B cell (primary cell): ENCODE results near the gene STARD3NL.

Experiments
- CTCF ChIP-seq: fragments of 200-600 bp; IDR thresholded peaks from one replicate; pipeline ENCODE4 v1.8.0; 2022; ENCODE audit warnings: antibody characterized with exemption, mild to moderate bottlenecking
- EZH2 ChIP-seq: IDR thresholded peaks from 2 replicates; pipeline ENCODE4 v1.6.1; 2012; ENCODE audit warnings: borderline replicate concordance, low read depth, mild to moderate bottlenecking, moderate library complexity, low read length; ENCODE audit not compliant: insufficient read depth, poor library complexity, severe bottlenecking

- TF ChIP-seq CTCF, result no peak
- TF ChIP-seq EZH2, result no peak
Measured at GRCh38 chr7:38211940-38212339, 33.9 kb downstream of the STARD3NL start.
